C4-2B (cell line): ENCODE results near the gene CALML5.

ENCODE experiments used
- ZFX ChIP-seq: fragments of 450-650 bp; IDR thresholded peaks from 2 replicates; pipeline ENCODE4 v1.6.1; 2017
- TF ChIP-seq, protein P1 (sequence below): fragments of 450-650 bp; conservative IDR thresholded peaks from 2 replicates; pipeline ENCODE4 v1.5.1; 2017; ENCODE audit warnings: mild to moderate bottlenecking

DNA sequence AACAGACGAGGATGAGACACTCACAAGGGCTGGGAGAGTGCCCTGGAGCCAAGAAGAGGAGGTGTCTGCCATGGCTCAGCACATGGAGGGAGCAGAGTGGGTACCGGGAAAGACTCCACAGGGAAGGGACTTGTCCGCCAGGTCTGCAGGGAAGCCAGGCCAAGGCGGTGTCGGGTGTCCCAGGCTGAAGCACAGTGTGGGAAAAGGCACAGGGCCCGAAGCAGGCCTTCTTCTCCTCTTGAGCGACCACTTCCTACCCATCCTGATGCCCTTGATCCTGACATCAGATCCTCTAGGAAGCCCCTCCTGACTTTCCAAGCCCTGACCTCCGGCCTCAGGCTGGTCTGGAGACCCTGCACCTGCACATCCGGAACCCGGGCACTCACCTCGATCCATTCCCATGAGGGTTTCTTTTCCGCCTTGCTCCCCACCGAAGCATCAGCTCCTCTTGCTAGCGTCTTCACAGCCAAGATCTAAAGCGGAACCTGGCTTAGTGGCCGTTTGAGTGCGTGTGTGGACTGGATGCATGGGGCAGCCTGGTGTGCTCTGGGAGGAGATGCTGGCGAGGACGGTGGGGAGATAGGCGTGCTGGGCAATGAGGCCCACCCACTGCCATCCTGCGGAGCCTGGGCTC lies 33.8 kb upstream of the CALML5 start:
- TF ChIP-seq, protein P1, sequence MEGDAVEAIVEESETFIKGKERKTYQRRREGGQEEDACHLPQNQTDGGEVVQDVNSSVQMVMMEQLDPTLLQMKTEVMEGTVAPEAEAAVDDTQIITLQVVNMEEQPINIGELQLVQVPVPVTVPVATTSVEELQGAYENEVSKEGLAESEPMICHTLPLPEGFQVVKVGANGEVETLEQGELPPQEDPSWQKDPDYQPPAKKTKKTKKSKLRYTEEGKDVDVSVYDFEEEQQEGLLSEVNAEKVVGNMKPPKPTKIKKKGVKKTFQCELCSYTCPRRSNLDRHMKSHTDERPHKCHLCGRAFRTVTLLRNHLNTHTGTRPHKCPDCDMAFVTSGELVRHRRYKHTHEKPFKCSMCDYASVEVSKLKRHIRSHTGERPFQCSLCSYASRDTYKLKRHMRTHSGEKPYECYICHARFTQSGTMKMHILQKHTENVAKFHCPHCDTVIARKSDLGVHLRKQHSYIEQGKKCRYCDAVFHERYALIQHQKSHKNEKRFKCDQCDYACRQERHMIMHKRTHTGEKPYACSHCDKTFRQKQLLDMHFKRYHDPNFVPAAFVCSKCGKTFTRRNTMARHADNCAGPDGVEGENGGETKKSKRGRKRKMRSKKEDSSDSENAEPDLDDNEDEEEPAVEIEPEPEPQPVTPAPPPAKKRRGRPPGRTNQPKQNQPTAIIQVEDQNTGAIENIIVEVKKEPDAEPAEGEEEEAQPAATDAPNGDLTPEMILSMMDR, result no peak
- no peak for TF ChIP-seq ZFX
